Body of pancreas (tissue), 4 donors: ENCODE data around the gene SCAPER. TPM values are rescaled to one million over a fixed set of nuclear protein-coding genes. Genes with fewer than 3 reads are reported as not detected.

ENCODE experiments used
- ATAC-seq: fragments of 150-250 bp; one replicate; pipeline ENCODE4 v1.9.1; 2016
- DNase-seq, 4 donors: peaks; one replicate each; pipeline ENCODE4 v3.0.0-alpha.2; 2019
- H3K27ac ChIP-seq, 4 donors: fragments of 200-600 bp; sonication (generic); 1 replicate in 3 of 4; 2 replicates in 1 of 4; pipeline versions ENCODE4 v1.5.1 to v1.6.1; 2016 to 2019; ENCODE audit warnings: mild to moderate bottlenecking in 1 of 4, mixed read lengths in 1 of 4, moderate library complexity in 1 of 4
- H3K27me3 ChIP-seq, 2 donors: fragments of 200-600 bp; sonication (generic); one replicate each; pipeline ENCODE4 v1.6.0; 2016; ENCODE audit warnings: mild to moderate bottlenecking in 1 of 2
- H3K36me3 ChIP-seq, 2 donors: fragments of 200-600 bp; sonication (generic); replicated peaks in 1 of 2; 2 replicates each; pipeline ENCODE4 v1.5.1; 2016; ENCODE audit warnings: low read depth in 2 of 2; ENCODE audit not compliant: insufficient read depth in 1 of 2
- H3K4me1 ChIP-seq: fragments of 200-600 bp; sonication (generic); one replicate; pipeline ENCODE4 v1.6.0; 2016
- H3K4me3 ChIP-seq, 2 donors: fragments of 200-600 bp; sonication (generic); 1 replicate in 1 of 2; 2 replicates in 1 of 2; pipeline ENCODE4 v1.5.1; 2016 to 2019
- H3K9me3 ChIP-seq, 3 donors: fragments of 200-600 bp; sonication (generic); 1 replicate in 2 of 3; 2 replicates in 1 of 3; pipeline ENCODE4 v1.5.1; 2016
- CTCF ChIP-seq, 7 experiments: fragments of 450-650 bp in 4 of 7; fragments of 200-600 bp in 3 of 7; sonication (generic) in 3 of 7; IDR thresholded peaks; one replicate each; pipeline ENCODE4 v1.5.1; 2016 to 2019; ENCODE audit warnings: antibody characterized with exemption in 7 of 7
- POLR2A ChIP-seq, 3 donors: fragments of 450-650 bp; IDR thresholded peaks; one replicate each; pipeline ENCODE4 v1.6.1; 2016; ENCODE audit warnings: antibody characterized with exemption in 3 of 3, mild to moderate bottlenecking in 2 of 3
- WGBS, 2 donors: methylation state at CpG; one replicate each; pipeline ENCODE4 v1.1.5; 2017; 5-methylcytosine and 5-hydroxymethylcytosine counted together
- intact Hi-C: fragments of 100-400 bp; cut with DNase I; formaldehyde crosslinking; loops from one replicate; pipeline ENCODE4 v1.15.1; 2023
- total RNA-seq, 2 donors: library from RNA; depleted of rRNA; stranded (reverse); fragments of >200 nt; gene quantifications; one replicate each; pipeline ENCODE4 v1.1.0, GENCODE V29; 2016

Gene SCAPER
- total RNA-seq, 2 donors from 2014 or later, result 22.1 to 46.2 TPM

- no peak overlapping the region for H3K27ac ChIP-seq
- no peak for ATAC-seq
- 89 to 99% methylated on average over 2 of the region's 2 CpGs for WGBS, 2 donors
Measured at GRCh38 chr15:76384409-76384808, 520.7 kb downstream of the SCAPER start.

DNA sequence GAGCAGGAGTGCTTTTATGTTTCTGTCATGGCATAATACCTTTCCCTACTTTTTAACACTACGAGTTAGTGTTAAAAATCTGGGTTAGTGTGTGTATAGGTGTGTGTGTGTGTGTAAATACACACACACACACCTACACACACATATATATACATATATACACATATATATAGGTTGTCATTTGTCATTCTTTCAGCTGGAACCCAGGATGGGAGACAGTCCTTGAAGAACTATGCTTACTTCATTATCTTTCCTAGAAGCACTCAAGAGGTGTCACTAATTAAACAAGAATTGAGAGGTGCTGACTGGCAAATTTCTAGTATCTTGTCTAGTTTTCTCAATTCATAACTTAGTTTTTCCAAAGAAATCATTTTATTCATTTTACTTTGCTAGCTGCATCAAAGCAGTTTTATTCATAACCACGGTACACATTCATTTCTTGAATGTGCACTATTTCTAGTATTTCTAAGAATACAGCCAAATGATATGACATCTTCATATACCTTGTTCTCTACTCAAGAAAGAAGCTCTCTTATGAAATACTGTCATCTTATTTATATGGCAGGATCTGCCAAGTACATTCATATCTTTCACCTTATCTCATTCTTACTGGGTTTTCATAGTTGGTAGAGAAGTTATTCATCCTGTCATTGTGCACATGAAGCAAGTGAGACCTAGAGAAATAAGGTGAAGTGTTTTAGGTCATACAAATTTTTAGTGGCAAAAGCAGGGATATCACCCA lies 522.0 kb downstream of the SCAPER start:
- H3K27me3 ChIP-seq, result no peaks in the 10 kb centered on the region
- H3K4me3 ChIP-seq, result no peak overlapping the region
- no peaks in the 10 kb centered on the region for H3K4me1 ChIP-seq
- WGBS, 2 donors, result 95 to 100% methylated on average over 2 of the region's 2 CpGs
- ATAC-seq (no peak), DNase-seq (no peak)
- no peak overlapping the region for H3K27ac ChIP-seq
- intact Hi-C loops, result no loop called here
- no peak for TF ChIP-seq POLR2A (IDR thresholded peaks at IDR 0.05)
- no peak for TF ChIP-seq CTCF (IDR thresholded peaks at IDR 0.05)
- no peaks in the 10 kb centered on the region for H3K36me3 ChIP-seq
- H3K9me3 ChIP-seq, result no peaks in the 10 kb centered on the region

More at GRCh38 chr15:76384409-76384808, 520.7 kb downstream of the SCAPER start:
- H3K36me3 ChIP-seq, result no peaks in the 10 kb centered on the region
- H3K4me1 ChIP-seq, result no peaks in the 10 kb centered on the region
- no peak overlapping the region for H3K4me3 ChIP-seq
- TF ChIP-seq POLR2A (IDR thresholded peaks at IDR 0.05) (no peak), CTCF (IDR thresholded peaks at IDR 0.05) (no peak)
- H3K27me3 ChIP-seq, result no peaks in the 10 kb centered on the region
- DNase-seq, result no peak
- no peaks in the 10 kb centered on the region for H3K9me3 ChIP-seq
- intact Hi-C loops, result no loop called here

DNA sequence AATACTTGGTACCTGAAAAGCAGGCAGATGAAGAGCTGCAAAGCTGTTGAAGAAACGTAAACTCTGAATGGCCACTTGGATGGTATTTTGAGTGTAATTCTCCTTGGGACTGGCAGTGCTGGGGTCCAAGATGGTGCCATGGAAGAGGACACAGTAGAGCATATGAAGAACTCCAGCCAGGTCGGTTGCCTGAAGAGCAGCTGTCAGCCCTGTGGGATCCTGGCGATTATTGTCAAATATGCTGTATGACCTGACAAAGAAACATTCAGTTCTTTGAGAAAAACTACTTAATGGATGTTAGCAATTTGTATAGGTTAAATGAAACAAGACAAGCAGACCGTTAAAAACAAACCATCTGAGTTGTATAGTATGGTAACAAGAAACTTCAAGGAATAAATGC lies 523.8 kb downstream of the SCAPER start:
- TF ChIP-seq CTCF (IDR thresholded peaks at IDR 0.05) (no peak), POLR2A (IDR thresholded peaks at IDR 0.05) (no peak)
- Histone ChIP-seq H3K4me3 (no peak overlapping the region), H3K4me1 (no peaks in the 10 kb centered on the region), H3K36me3 (no peaks in the 10 kb centered on the region), H3K27ac (no peak overlapping the region), H3K9me3 (no peaks in the 10 kb centered on the region), H3K27me3 (no peaks in the 10 kb centered on the region)
- WGBS, 2 donors, result 94 to 99% methylated on average over 4 of the region's 4 CpGs
- DNase-seq (no peak), ATAC-seq (no peak)
- intact Hi-C loops, result no loop called here

- Histone ChIP-seq H3K4me1 (no peaks in the 10 kb centered on the region), H3K36me3 (no peaks in the 10 kb centered on the region), H3K27ac (no peak overlapping the region), H3K27me3 (no peaks in the 10 kb centered on the region), H3K4me3 (no peak overlapping the region), H3K9me3 (no peaks in the 10 kb centered on the region)
- intact Hi-C loops, result no loop called here
- WGBS, 2 donors, result 86 to 96% methylated on average over 1 of the region's 1 CpG
- no peak for ATAC-seq
- no peak for DNase-seq
- TF ChIP-seq POLR2A (IDR thresholded peaks at IDR 0.05), result no peak
- no peak for TF ChIP-seq CTCF (IDR thresholded peaks at IDR 0.05)
Measured at GRCh38 chr15:76380249-76380648, 524.9 kb downstream of the SCAPER start.

DNA sequence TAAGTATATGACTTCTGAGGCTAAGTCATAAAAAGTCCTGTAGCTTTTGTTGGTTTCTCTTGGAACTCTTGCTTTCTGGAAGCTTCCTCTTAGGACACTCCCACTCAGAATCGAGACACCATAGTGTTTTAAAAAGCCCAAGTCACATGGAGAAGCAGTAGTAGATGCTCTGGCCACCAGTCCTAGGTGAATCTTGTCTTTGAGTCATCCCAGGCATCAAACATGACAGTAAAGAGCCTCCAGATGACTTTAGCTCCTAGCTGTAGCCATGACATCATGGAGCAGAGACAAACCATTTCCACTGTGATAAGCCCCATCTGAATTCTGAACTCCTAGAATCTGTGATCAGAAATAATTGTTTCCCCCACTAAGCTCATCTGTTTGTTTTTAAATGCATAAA lies 526.4 kb downstream of the SCAPER start:
- H3K27me3 ChIP-seq, result no peaks in the 10 kb centered on the region
- intact Hi-C loops, result no loop called here
- no peak for DNase-seq

More for the DNA sequence above, 526.4 kb downstream of the SCAPER start:
- Histone ChIP-seq H3K4me1 (no peaks in the 10 kb centered on the region), H3K36me3 (no peaks in the 10 kb centered on the region), H3K9me3 (no peaks in the 10 kb centered on the region), H3K27ac (no peak overlapping the region), H3K4me3 (no peak overlapping the region)
- WGBS, 2 donors, result 86 to 100% methylated on average over 1 of the region's 1 CpG
- no peak for ATAC-seq
- TF ChIP-seq POLR2A (IDR thresholded peaks at IDR 0.05), result no peak
- no peak for TF ChIP-seq CTCF (IDR thresholded peaks at IDR 0.05)
